Measurements from ENCODE around the gene MBD5.

DNA sequence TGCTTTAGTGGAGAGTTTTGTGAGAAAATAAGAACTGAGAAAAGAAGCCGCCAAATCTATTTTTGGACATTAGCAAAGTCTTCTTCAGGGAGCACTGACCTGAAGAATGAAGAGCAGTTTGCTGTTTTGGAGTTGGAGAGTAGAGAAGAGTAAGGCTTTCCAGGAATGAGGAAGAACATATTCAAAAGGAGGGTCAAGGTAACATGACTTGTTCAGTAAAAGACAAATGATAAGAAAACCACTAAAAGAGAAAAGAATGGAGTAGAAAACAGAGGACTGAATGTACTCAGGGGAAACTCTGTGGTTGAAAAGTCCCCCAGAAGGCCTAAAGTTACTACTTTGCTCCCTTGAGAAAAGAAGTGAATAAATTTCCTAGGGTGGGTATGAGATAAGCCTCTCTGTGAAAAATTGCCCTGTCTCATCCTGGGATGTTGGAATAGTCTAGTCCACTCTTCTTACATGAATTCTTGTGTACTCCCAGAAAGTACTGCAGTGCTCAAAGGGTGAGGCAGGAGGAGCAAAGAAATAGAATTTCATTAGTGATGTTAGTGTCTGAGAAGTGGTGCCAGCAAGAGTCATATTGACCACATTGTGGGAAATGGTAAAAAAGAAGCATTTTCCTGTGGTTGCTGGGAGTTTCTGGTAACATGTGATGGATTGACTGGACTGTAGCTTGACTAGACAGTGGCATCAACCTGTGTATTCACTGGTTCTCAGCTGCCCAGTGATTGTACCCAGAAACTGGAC is 27.8 kb downstream of the MBD5 start:
- TF ChIP-seq EZH2 (IDR thresholded peaks at IDR 0.05; ENCODE audit: insufficient read depth, poor library complexity, severe bottlenecking) (no peak), EZH2phosphoT487 (IDR thresholded peaks at IDR 0.05; ENCODE audit: insufficient read depth, low read depth) (no peak)
